D721Med (cell line): ENCODE measurements around the gene HOXD10.

Experiments
- DNase-seq: peaks from one replicate; pipeline ENCODE4 v3.0.0; 2011; ENCODE audit warnings: low spot score; ENCODE audit not compliant: insufficient read length
- FAIRE-seq: peaks from 2 replicates; lab custom pipeline; 2011; peaks lifted over from hg19 to GRCh38; lab: Jason Lieb, UNC
- CTCF ChIP-seq: IDR thresholded peaks from 2 replicates; pipeline ENCODE4 v1.5.1; 2012; ENCODE audit warnings: mild to moderate bottlenecking, control low read depth; ENCODE audit not compliant: insufficient read depth; ENCODE audit errors: missing control alignments

HOXD10 gene

GRCh38 chr2:176162911-176163671, 46.5 kb downstream of the HOXD10 start:
- no peak for FAIRE-seq
- no peak for DNase-seq
- no peak for TF ChIP-seq CTCF

GRCh38 chr2:176163672-176164056, 47.1 kb downstream of the HOXD10 start:
- FAIRE-seq, result no peak
- DNase-seq, result no peak

GRCh38 chr2:176164201-176164600, 47.6 kb downstream of the HOXD10 start:
- FAIRE-seq (no peak), DNase-seq (no peak)
- no peak for TF ChIP-seq CTCF

More at GRCh38 chr2:176163672-176164056, 47.1 kb downstream of the HOXD10 start:
- TF ChIP-seq CTCF, result no peak

- no peak for FAIRE-seq
- TF ChIP-seq CTCF, result no peak
- no peak for DNase-seq
These were observed 48.2 kb downstream of the HOXD10 start for GRCh38 chr2:176164611-176165369.

- DNase-seq, result no peak
- no peak for TF ChIP-seq CTCF
- FAIRE-seq, result no peak
These were observed 48.9 kb downstream of the HOXD10 start for GRCh38 chr2:176165370-176166050.

- DNase-seq, result no peak
- no peak for FAIRE-seq
- no peak for TF ChIP-seq CTCF
These were observed 49.7 kb downstream of the HOXD10 start for GRCh38 chr2:176166272-176166671.

- DNase-seq (no peak), FAIRE-seq (no peak)
- TF ChIP-seq CTCF, result no peak
These were observed 50.8 kb downstream of the HOXD10 start for GRCh38 chr2:176167398-176167797.
